Measurements from ENCODE around the gene ADARB1.

DNA sequence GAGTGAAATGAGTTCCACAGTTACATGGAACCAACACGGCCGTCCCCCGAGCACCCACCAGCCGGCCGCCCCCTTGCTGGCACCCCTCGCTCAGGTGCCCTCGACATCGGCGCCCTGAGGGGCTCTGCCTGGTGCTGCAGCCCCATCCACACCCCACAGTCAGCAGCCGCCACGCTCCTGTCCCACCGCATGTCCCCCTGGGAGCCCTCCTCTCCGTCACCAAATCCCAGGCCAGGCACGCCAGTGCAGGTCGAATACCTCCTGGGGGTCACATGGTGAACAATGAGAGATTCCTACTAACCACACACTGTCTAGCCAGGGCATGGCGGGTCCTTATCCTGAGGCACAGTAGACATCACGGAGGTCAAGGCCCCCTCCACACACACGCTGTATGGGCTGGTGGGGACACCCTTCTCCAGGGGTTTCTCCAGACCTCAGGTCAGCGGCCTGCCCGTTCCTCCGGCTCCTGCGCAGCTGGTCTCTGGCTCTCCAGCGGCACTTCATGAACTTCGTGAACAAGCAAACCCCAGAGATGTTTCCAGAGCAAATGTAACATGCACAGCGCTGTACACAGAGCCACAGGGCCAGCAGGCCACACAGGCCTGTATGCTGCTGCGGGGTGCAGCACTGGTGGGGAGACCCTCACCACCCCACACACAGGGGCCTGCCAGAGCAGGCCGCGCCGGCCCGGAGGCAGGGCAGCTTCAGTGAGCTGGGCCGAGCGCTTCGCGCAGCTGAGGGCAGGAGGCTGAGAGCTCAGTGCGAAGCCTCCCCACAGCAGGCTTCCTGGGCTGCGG lies 191.5 kb downstream of the ADARB1 start:
- TF ChIP-seq, protein P1, sequence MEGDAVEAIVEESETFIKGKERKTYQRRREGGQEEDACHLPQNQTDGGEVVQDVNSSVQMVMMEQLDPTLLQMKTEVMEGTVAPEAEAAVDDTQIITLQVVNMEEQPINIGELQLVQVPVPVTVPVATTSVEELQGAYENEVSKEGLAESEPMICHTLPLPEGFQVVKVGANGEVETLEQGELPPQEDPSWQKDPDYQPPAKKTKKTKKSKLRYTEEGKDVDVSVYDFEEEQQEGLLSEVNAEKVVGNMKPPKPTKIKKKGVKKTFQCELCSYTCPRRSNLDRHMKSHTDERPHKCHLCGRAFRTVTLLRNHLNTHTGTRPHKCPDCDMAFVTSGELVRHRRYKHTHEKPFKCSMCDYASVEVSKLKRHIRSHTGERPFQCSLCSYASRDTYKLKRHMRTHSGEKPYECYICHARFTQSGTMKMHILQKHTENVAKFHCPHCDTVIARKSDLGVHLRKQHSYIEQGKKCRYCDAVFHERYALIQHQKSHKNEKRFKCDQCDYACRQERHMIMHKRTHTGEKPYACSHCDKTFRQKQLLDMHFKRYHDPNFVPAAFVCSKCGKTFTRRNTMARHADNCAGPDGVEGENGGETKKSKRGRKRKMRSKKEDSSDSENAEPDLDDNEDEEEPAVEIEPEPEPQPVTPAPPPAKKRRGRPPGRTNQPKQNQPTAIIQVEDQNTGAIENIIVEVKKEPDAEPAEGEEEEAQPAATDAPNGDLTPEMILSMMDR (IDR thresholded peaks at IDR 0.05) = no peak
- TF ChIP-seq POLR2A (IDR thresholded peaks at IDR 0.05) = no peak
